Inflammatory macrophage treated with lipopolysaccharide for 1 hour (primary cell): ENCODE data around the gene SLC7A14.
A peak's percentile ranks its signal among the peaks of the same experiment; 100 is the strongest.

Source experiments
- DNase-seq, 2 donors: peaks; one replicate each; pipeline ENCODE4 v3.0.0-alpha.2; 2020 to 2022

Gene SLC7A14

DNA sequence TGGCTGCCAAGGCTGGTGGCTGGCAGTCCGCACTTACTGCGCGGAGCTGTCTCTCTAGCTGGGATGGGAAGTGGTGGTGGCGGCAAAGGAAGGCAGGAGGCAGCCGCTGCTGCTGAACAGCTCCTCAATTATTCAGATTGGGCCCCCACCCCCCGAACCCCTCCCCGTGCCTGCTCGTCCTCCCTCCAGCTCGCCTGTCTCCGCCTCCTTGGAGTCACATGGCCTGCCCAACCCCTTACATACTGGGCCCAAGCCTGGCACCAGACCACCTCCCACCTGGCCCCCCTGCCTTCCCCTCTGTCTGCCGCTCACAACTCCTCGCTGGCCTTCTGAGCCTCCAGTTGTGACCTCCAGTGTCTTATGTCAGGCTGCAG is at the start of gene SLC7A14:
Gene SLC7A14, minus strand, starts transcription at position 139 of the 374 bp plus-strand sequence. CDS start 59,139 bp downstream, outside the sequence.
- DNase-seq = no peak

DNA sequence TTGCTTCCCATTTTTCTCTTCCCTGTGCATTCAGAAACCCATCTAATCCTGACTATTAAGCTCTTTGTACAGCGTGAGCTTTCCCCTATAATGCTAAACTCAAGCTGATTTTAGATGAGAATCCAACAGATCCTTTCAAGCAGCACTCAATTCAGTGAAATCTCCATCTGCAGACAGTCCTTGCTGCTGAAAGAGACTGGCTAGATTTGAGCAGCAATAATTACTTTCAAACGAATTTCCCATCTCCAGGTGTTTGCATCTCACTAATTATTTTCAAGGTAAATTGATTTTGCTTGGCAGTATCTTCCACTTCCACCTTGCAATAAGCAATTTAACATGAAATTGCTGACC is 49.5 kb upstream of the SLC7A14 start:
- DNase-seq = no peak

DNA sequence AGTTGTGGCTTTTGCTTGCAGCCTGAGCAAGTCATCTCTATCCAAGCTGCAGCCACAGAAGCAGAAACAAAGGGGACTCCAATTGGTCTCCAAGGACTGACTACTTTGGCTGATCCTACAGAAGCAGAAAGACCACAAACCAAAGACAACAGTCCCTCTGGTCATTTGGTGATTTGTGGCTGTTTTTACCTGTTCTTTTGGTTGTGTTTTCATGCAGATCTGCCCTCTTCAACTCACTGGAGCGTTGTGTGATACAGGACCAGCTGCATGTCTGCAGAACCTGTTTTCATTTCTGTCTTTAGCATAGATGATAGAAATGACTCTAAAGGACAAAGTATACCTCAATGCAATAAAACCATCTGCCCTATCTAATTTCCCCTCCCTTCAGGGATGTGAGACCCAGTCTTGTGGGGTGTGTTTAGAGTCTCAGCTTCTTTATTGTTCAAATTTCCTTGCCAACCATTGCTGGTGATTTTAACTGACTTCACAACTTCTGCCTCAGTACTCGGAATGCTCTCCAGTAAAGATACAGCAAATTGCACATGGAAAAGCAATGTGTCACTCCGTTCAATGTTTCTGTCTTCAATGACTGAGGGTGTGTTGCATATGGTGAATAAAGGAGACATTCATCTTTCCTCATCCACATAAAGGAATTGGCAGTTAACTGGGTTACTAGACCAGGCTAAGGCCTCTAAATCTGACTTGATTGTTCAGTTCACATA is 48.9 kb upstream of the SLC7A14 start:
- no peak for DNase-seq

DNA sequence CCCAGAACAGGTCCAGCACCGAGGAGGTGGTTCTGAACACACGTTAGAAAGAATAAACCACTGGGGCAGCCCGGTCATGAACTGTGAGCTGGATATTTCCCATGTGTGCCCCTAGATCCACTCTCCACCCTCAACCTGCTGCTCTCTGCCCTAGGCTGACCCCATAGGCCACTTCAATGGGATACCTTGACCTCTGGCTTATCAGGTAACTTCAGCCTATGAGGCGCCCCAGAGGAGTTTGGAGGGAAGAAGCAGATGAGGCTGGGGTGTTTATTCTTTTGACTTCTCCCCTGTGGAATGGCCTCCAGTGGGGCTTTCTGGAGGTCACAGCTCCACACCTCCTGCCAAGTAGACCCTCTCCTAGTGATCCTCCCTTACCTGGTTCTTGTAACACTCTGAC is 47.7 kb upstream of the SLC7A14 start:
- DNase-seq = no peak

DNA sequence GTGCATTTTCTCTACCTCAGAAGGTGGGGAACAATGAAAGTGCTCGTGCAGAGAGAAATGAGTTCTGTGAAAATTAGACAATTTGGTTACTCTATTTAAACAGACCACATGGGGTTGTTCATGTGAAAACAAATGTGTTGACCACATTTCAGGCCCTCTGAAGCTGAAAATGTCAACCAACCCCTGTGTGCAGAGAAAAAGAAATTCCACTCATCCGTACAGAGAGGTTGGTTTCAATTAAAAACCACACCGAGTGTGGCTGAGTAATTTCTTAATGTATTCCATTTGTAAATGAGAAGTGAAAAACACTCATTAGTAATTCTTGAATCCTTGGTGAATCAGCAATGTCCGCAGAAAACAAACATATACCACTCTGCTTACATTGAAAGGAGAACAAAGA is 46.9 kb upstream of the SLC7A14 start:
- DNase-seq = no peak

DNA sequence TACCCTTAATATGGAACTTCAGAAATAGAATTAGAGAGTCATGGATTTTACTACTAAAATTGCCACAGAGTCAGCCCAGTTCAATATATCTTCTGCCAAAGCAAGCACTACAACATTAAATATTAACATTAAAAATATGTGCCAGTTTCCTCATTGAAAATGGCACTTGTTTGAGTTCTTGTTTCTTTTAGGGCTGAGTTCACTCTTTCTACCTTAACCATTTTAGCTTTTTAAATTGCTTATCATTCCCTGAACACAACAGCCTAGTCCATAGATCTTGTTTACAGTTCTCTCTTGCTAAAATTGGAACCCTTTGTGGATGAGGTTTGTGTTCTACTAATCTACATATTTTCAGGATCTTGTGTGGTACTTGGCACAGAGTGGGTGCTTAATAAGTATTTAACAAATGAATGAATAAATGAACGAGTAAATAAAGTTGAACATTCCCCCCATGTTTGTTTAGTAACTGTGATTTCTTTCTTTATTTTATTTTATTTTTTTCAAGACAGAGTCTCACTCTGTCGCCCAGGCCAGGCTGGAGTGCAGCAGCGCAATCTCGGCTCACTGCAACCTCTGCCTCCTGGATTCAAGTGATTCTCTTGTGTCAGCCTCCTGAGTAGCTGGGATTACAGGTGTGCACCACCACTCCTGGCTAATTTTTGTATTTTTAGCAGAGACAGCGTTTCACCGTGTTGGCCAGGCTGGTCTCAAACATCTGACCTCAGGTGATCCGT is 46.0 kb upstream of the SLC7A14 start:
- DNase-seq = no peak

DNA sequence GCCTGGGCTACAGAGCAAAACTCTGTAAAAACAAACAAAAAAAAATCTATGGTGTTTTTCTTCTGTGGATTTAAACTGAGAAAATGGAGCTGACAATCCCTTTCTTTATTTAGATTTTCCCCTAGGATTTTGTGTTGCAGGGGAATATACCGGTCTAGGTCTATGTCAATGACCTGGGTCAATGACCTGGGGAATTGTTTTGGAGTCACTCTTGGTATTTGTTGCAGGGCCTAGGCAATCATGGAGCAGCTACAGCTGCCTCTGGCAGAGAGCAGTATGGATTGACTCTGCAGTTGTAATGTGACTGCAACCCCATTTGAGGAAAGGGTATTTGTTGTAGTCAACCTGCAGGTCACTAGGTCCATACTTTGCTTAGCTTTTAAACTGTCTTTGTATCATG is 37.6 kb upstream of the SLC7A14 start:
- no peak for DNase-seq

DNA sequence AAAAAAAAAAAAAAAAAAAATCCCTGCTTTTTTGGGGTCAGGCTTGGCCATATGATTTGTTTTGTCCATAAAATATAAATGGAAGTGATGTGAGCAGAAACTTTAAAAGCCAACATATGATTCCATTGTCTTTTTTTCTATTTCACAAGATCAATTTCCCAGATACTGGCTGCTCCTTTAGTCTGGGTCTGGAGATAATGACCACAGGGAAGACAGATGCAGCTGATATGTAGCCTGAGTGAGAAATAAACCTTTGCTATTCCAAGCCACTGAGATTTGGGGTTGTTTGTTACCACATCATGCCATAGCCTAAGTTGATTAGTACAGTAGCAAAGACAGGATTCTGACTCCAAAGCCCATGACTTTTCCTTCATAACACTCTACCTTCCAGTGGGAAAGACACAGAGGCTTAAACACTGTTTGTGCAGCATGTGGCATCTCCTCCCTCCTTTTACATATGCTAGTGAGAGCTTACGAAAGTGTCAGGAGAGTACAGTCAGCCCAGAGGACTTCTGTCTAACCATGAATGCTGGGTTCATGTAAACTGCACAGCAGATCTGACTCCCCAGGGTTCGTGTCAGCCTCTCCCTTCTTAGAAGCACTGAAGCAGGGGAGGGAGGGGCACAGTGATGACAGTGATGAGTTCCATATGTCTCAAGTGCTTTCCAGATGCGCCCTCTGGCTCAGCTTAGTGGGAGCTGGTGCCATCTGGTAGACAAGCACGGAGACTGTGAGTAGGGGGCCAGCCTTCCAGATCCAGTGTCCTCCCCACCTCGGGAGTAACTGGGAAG is 36.7 kb upstream of the SLC7A14 start:
- no peak for DNase-seq

DNA sequence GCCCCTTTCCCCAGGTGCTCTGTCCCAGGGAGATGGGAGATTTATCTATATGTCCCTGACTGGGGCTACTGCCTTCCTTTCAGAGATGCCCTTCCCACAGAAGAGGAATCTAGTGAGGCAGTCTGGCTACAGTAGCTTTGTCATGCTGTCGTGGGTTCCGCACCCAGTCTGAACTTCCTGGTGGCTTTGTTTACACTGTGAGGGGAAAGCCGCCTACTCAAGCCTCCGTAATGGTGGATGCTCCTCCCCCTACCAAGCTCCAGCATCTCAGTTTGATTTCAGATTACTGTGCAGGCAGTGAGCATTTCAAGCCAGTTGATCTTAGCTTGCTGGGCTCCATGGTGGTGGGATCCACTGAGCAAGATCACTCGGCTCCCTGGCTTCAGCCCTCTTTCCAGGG is 35.4 kb upstream of the SLC7A14 start:
- no peak for DNase-seq

DNA sequence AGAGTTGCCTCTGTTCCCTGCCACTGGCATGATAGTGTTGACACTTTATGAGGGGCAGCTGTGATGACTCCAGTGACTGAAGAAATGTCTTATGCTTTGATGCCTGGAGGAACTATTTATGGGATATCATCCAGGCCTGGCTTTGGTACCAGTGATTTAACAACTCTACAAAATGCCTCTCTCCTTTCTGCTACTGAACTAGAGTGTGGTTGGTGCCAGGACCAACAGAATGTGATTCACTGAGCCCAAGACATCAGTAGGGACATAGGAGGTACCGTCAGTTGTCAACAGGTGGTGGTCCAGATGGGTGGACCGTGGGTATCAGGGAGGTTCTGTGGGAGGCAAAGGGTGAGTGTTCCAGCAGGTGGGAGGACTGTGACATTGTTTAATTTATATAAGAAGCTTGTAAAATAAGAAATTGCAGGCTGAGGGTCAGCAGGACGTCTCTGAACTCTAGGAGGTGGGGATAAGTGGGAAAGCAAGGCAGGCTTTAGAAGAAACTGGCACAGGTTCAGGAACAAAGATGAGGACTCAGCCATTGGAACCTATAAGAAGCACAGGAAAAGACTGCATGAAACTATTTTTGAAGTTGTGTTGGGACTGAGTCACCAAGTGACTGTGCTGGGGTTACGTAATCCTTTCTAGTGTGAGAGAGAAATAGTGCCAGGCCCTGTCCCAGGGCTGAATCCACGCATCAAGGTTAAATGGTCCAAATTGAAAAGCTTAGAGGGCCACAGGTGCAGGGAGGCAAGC is 28.5 kb upstream of the SLC7A14 start:
- peak in 1 of 2 donors; percentile 6 for DNase-seq

DNA sequence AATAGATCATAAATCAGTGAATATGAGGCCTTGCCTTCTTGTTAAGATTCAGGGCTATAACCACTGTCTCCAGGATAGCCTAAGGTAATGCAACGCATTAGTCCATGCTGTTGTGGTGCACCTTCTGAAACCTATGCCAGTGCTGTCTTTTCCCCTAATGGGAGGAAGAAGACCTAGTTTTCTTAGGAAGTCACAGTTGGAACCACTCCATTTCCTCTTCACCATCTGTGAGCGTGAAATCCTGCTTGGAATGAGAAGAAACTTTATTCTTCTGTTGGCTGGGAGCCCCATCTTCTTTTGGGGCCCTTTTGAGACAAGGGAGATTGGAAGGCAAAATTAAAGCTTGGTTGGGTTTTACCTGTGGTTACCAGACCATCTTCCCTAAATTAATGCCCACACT is 25.9 kb upstream of the SLC7A14 start:
- DNase-seq = no peak

DNA sequence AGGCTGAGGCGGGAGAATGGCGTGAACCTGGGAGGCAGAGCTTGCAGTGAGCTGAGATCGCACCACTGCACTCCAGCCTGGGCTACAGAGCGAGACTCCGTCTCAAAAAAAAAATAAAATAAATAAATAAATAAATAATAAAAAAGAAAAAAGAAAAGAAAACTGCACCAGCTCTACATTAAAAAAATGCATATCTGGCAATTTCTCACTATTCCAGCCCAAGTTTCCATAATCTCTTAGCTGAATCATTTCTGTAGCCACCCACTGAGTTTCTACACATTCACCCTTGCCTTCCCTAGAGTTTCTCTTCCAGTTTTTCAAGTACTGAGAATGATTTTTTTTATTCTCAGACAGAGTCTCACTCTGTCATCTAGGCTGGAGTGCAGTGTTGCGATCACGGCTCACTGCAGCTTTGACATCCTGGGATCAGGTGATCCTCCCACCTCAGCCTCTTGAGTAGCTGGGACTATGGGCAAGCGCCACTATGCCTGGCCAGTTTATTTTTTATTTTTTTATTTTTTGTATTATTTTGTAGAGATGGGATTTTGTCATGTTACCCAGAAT is 24.5 kb upstream of the SLC7A14 start:
- DNase-seq = no peak

DNA sequence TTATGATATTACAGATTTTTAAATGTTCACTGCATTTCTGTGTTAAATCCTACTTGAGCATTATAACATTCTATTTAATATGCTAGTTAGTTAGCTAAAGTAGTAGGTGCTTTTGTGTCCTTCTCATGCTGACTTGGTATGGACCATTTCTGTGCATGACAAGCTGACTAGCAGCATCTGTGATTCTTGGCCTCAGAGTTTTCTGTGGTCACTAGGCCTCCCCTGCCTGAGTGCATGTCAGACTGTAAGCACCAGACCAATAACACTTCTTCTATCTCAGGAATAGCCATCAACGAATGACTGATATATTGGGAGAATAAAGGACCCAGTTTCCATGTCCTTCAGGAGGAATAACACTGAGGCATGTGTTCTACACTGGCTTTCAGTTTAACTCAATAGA is 22.6 kb upstream of the SLC7A14 start:
- DNase-seq = no peak

DNA sequence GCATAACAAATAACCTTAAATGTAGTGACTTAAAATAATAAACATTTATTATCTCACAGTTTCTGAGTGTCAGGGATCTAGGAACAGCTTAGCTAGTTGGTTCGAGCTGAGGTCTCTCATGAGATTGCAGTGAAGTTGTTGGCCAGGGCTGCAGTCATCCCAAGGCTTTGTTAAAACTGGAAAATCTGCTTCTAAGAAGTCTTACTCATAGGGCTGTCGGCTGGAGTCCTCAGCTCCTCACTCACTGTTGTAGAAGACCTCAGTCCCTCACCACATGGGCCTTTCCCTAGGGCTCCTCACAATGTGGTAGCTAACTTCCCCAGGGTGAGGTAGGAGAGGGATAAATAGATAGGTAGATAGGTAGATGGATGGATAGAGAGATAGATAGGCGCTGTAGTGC is 20.8 kb upstream of the SLC7A14 start:
- no peak for DNase-seq

DNA sequence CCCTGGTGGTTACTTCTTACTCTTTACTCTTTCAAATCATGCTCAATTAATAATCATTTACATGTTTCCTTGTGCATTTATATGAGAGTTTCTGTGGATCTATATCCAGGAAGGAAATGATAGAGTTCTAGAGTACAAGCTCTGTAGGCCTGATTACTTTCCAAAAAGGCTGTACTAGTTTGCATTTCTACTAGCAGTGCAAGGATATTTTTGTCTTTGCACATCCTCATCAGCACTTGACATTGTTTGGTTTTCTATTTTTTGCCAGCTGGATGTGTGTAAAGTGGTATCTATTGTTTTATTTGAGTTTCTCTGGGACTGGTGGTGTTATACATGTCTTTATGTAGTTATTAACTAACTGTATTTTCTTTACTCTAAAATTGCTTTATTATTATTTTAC is 19.6 kb upstream of the SLC7A14 start:
- DNase-seq = no peak

DNA sequence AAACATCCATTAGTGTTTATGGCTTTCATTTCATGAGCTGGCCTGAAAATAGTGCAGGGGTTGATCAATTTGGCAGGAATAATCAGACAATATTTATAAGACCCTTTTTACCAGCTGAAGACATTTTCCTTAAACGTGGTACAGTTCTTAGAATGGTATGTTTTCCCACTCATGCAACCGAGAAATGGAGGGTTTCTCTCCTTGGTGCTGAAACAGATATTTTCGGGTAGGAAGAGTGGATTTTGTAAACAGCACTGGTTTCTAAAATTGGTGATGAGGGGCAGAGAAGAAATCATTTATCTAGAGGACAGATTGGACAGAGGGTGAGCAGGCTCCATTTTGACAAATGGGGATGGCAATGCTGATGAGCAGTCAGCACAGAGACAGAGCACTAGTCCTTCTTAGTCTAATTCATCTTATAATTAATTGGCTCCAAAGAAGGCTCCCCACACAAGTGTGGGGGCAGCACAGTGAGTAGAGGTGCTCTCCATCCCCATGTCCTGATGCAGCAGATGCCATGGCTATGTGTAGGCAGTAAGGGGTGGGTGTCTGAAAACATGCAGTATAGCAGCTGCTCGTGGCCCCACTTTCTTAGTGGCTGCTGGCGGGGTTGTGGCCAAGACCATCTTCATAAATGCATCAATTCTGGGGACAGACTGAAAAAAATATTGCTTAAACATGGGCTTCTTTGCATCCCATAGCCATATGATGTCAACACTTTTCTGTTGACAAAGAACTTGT is 18.1 kb upstream of the SLC7A14 start:
- no peak for DNase-seq

DNA sequence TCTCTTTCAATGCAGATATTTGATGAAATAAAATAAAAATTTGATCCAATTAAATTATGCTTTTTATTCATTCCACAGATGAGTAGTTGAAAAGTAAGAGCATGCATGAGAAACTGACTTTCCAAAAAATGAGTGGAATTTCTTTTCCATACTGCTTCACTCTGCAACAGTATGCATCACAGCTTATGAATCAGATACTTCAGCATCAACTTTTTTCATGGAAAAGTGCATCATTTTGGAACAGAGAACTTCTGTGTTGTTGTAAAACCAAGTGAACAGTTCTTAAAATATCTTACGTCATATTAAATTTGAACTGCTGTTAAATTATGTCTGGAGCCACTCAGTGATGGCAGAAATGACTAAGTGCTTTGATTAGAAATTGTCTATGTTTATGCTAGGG is 16.7 kb upstream of the SLC7A14 start:
- DNase-seq = no peak

DNA sequence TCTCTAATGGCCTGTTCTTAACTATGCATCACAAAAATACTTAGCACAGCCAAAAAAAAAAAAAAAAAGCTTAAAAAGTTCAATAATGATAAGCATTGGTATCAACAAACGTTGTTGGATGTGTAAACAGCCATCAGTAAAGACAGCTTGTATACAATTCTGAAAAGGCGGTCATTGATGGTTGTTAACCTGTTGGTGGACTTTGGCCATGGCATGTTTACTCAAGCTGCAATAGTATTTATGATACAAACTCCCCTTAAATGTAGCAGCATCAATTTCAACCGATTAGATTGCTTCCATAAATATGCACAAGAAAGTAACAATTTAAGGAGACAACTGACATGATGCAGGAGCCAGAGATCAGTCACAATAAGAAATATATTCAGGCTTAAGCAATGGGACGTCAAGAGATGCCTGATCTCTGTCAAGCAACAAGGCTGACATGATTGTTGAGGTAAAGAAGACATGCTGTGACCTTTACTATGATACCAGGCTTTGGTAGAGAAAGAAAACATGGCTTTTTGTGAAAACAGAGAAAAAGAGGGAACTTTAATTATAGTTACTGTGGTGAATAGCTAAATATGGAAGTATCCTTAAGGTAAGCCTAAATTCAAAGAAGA is 14.2 kb upstream of the SLC7A14 start:
- no peak for DNase-seq

DNA sequence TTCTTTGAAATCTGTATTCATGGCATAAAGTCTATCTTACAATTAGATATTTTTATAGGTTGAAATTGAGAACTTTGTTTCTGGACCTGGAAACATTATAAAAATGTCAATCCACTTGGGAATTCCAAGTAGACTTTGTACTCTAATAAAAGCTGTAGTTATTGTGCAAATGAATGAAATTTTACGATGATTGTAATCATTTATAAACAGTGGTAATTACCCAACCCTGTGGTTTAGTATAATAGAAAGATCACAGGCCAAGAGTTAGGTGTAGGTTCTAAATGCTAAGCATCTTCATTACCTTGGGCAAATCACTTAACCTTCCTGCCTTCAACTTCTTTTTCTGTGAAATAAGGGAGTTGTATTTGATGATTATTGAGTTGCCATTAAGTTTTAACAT is 13.2 kb upstream of the SLC7A14 start:
- no peak for DNase-seq

DNA sequence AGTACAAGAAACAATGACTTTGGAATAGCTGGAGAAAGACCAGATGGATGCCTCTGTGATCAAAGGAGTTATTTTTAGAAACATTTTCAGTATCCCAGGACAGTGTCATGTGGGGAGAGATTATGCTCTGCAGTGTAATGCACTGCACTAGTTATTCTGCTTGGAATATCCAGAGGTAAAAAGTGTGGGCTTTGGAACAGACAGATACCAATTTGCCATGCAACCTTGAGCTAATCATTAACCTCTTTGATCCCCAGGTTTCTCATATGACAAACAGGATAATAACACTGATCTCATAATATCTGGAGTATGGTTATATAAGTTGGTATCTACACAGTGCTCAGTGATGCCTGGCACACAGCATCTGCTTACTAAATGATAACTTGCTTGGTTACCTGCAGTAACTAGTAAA is 12.2 kb upstream of the SLC7A14 start:
- DNase-seq = no peak

DNA sequence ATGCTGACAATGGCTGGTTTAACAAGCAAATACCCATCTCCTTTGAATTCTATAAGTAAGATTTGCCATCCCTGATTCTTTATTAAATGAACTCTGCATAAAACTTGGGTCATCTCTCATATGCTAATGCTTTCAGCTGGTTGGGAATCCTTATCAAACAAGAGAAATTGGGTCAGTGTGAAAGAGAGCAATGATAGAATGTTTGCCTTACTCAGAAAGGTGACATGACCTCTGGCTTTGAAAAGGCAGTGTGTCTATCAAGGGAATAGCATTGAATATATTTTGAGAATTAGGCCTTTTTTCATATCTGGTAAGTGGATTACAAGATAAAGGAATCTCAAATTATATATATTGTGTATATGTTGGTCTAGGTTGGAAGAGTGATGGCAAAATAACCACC is 8.7 kb upstream of the SLC7A14 start:
- DNase-seq = no peak

DNA sequence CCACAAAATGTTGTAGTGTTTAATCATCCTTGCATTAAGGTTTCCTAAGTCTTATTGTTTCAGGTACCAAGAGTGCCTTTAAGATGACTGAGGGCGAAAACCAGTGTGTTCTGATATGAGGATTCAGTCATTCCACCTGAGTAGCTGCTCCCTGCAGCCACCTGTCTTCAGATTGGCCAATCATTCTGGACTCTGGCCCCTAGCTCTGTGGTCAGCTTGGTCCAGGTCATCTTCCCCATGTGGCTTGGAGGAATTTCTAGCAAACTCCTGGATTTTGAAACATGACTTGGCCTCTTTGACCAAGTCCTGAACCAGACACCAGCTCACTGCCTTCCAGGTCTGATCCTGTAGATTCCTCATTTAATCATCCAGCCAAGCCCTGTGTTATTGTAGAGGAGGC is 7.8 kb upstream of the SLC7A14 start:
- DNase-seq = no peak
